ENCODE results near the gene EVA1B. TPM values are rescaled to one million over a fixed set of nuclear protein-coding genes. Genes with fewer than 3 reads are reported as not detected.

The EVA1B gene
- polyA plus RNA-seq, 1 donor (not counting 4 experiments of a cell fraction or from before 2014, with no cell fraction given), result 2.4 TPM

DNA sequence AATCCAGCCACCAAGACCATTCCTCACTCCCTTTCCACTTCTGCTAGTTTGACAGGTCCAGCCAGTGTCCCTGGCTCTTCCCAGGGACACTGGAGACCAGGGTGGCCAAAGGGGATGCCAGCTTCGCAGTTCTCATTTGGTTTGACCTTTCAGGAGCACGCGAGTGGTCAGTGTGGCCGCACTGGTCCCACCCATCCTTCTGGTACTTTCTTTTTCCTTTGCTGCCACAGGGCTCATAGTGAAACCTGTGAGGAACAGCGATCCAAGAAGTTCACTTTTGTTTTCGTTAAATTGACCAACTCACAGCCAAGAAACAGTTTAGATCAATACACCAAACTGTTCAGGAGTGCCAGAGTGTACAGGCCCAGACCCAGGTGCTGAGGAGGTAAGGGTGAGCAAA lies 14.4 kb upstream of the EVA1B start:
- dilution Hi-C loops (cut with MboI; ENCODE audit: extremely low pct_ligation_motif_present, low sequenced_read_pairs), result no loop called here
- FAIRE-seq, result no peak
- H3K36me3 ChIP-seq (ENCODE audit: control insufficient read depth in 2 of 2, extremely low read depth in 1 of 2, insufficient read depth in 2 of 2, low read length in 2 of 2), result peaks cover 3 to 11% of the 10 kb centered on the region in 2 experiments
- H3K27me3 ChIP-seq (ENCODE audit: control insufficient read depth, extremely low read depth, insufficient read depth, low read length), result no peaks in the 10 kb centered on the region
- H3K79me2 ChIP-seq (ENCODE audit: control insufficient read depth, insufficient read depth, low read length), result no peaks in the 10 kb centered on the region
- H4K20me1 ChIP-seq (ENCODE audit: control insufficient read depth, extremely low read depth, insufficient read depth, low read length), result no peaks in the 10 kb centered on the region
- H3K9me1 ChIP-seq (ENCODE audit: control insufficient read depth, extremely low read depth, insufficient read depth, low read length), result no peaks in the 10 kb centered on the region
- H3K27ac ChIP-seq (ENCODE audit: control insufficient read depth, insufficient read depth, low read length), result no peak overlapping the region
- no peak overlapping the region for H3K4me2 ChIP-seq (ENCODE audit: control insufficient read depth, extremely low read depth, insufficient read depth, low read depth, low read length)
- no peak for DNase-seq (ENCODE audit: low read depth, low spot score)
- no peak overlapping the region for H3K4me3 ChIP-seq (ENCODE audit: control insufficient read depth in 2 of 3, extremely low read depth in 1 of 3, insufficient read depth in 2 of 3, low read depth in 1 of 3, low read length in 3 of 3)
- no peaks in the 10 kb centered on the region for H3K9me3 ChIP-seq (ENCODE audit: control insufficient read depth, low read depth, low read length)
- peaks cover under 1% of the 10 kb centered on the region for H3K4me1 ChIP-seq (ENCODE audit: control insufficient read depth, extremely low read depth, insufficient read depth, low read length)
- H3K9ac ChIP-seq (ENCODE audit: control insufficient read depth, extremely low read depth, insufficient read depth, low read length), result no peak overlapping the region
- no peak overlapping the region for H2AFZ ChIP-seq (ENCODE audit: control insufficient read depth, low read length)
- TF ChIP-seq, protein P1, sequence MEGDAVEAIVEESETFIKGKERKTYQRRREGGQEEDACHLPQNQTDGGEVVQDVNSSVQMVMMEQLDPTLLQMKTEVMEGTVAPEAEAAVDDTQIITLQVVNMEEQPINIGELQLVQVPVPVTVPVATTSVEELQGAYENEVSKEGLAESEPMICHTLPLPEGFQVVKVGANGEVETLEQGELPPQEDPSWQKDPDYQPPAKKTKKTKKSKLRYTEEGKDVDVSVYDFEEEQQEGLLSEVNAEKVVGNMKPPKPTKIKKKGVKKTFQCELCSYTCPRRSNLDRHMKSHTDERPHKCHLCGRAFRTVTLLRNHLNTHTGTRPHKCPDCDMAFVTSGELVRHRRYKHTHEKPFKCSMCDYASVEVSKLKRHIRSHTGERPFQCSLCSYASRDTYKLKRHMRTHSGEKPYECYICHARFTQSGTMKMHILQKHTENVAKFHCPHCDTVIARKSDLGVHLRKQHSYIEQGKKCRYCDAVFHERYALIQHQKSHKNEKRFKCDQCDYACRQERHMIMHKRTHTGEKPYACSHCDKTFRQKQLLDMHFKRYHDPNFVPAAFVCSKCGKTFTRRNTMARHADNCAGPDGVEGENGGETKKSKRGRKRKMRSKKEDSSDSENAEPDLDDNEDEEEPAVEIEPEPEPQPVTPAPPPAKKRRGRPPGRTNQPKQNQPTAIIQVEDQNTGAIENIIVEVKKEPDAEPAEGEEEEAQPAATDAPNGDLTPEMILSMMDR (optimal IDR thresholded peaks at IDR 0.05 in 1 of 3, IDR thresholded peaks at IDR 0.05 in 1 of 3, conservative IDR thresholded peaks at IDR 0.05 in 1 of 3; ENCODE audit: extremely low read depth in 1 of 3, insufficient read depth in 2 of 3, low read length in 3 of 3), result no peak

DNA sequence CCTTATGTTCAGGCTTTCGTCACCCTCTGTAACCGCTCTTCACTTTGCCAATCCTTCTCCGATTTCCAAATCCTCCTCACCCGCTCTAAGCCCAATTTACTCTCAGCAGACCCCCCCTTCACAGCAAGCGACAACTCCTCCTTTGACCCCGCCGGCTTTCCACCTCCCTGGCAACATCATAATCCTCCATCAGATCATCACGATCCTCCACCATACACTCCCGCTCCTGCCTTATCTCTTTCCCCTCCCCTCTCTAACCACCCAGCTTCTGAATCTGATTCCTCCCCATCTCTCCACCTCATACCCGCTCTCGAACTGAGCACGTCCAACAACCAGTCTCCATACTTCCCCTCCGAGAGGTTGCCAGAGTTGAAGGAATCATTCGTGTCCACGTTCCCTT lies 7.5 kb upstream of the EVA1B start:
- FAIRE-seq (no peak), DNase-seq (ENCODE audit: low read depth, low spot score) (no peak)
- Histone ChIP-seq H3K4me2 (ENCODE audit: control insufficient read depth, extremely low read depth, insufficient read depth, low read depth, low read length) (no peak overlapping the region), H3K79me2 (ENCODE audit: control insufficient read depth, insufficient read depth, low read length) (no peaks in the 10 kb centered on the region), H3K27ac (ENCODE audit: control insufficient read depth, insufficient read depth, low read length) (no peak overlapping the region), H3K4me1 (ENCODE audit: control insufficient read depth, extremely low read depth, insufficient read depth, low read length) (peaks cover 16% of the 10 kb centered on the region), H3K9ac (ENCODE audit: control insufficient read depth, extremely low read depth, insufficient read depth, low read length) (no peak overlapping the region), H3K27me3 (ENCODE audit: control insufficient read depth, extremely low read depth, insufficient read depth, low read length) (no peaks in the 10 kb centered on the region), H2AFZ (ENCODE audit: control insufficient read depth, low read length) (no peak overlapping the region), H3K9me1 (ENCODE audit: control insufficient read depth, extremely low read depth, insufficient read depth, low read length) (no peaks in the 10 kb centered on the region), H4K20me1 (ENCODE audit: control insufficient read depth, extremely low read depth, insufficient read depth, low read length) (no peaks in the 10 kb centered on the region), H3K9me3 (ENCODE audit: control insufficient read depth, low read depth, low read length) (no peaks in the 10 kb centered on the region), H3K36me3 (ENCODE audit: control insufficient read depth in 2 of 2, extremely low read depth in 1 of 2, insufficient read depth in 2 of 2, low read length in 2 of 2) (peaks cover 0 to 1% of the 10 kb centered on the region in 2 experiments), H3K4me3 (ENCODE audit: control insufficient read depth in 2 of 3, extremely low read depth in 1 of 3, insufficient read depth in 2 of 3, low read depth in 1 of 3, low read length in 3 of 3) (no peak overlapping the region)
- no peak for TF ChIP-seq EZH2 (IDR thresholded peaks at IDR 0.05; ENCODE audit: low read length)
- TF ChIP-seq, protein P1 (optimal IDR thresholded peaks at IDR 0.05 in 1 of 3, IDR thresholded peaks at IDR 0.05 in 1 of 3, conservative IDR thresholded peaks at IDR 0.05 in 1 of 3; ENCODE audit: extremely low read depth in 1 of 3, insufficient read depth in 2 of 3, low read length in 3 of 3), result no peak
- dilution Hi-C loops (cut with MboI; ENCODE audit: extremely low pct_ligation_motif_present, low sequenced_read_pairs), result no loop called here
